HG02938 (cell line): ENCODE measurements around the gene RAB28.

ENCODE experiments used
- ATAC-seq: cut with Tn5 transposase; IDR thresholded peaks from one replicate; pipeline ENCODE4 v1.9.1; 2021; ENCODE audit warnings: mild to moderate bottlenecking, moderate library complexity; ENCODE audit not compliant: unreplicated experiment

Gene RAB28

DNA sequence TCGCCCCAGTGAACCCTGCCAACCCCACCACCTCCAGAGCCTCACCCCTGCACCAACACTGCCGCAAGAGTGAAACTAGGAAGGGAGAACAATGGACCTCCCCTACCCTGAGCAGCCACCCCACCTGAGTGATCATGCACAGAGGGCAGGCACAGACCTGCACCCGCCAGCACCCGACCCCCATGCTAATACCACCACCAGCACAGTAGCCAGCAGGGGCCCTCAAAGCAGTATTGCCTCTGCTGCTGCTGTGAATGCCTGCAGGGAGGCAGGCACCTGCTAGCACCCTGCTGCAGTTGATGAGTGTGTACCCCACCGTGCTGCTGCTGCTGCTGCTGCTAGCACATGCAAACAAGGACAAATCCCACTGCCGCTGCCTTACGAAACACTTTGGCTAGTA lies 100.1 kb downstream of the RAB28 start:
- no peak for ATAC-seq

DNA sequence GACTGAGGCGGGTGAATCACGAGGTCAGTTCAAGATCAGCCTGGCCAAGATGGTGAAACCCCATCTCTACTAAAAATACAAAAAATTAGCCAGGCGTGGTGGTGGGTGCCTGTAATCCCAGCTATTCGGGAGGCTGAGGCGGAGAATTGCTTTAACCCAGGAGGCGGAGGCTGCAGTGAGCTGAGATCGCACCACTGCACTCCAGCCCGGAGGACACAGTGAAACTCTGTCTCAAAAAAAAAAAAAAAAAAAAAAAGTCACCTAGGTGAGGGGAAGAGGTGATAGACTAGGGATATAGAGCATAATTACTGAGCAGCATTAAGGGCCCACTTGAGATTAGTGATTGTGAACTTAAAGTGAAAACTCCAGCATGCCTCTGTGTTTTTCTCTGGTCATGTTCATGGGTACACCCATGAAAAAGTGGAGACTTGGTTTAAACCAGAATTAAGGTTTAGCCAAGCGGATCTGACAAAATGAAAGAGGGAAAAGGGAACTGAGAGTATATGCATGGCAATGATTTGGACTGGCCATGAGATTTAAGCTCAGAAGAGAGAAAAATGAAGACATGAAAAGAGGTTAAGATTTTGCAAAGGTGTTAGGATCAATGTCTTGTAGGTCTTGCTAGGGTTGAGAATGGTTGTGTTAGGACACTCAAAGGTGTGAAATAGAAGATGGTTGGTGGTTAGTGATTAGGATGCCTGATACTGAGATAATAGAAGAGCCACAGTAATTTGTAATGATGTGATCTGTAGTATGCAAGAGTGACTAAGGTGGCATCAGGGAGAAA lies 105.0 kb downstream of the RAB28 start:
- peak; percentile 96 for ATAC-seq

DNA sequence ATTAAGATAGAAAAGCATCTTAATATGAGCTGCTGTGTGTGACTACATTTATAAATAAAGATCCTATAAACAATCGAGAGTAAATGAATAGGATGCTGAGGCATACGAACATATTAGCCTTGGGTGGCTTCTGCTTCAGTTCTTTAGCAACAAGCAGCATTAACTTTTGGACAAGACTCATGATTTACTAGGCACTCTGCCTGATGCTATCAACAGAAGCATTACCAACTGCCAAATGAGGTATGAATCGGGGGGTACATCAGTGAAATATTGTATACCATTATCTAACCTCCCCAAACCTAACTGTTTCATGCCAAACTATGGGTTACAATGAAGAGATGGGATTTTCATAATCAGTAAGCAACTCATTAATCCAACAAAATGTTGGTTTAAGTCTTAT lies 113.1 kb downstream of the RAB28 start:
- ATAC-seq: no peak

DNA sequence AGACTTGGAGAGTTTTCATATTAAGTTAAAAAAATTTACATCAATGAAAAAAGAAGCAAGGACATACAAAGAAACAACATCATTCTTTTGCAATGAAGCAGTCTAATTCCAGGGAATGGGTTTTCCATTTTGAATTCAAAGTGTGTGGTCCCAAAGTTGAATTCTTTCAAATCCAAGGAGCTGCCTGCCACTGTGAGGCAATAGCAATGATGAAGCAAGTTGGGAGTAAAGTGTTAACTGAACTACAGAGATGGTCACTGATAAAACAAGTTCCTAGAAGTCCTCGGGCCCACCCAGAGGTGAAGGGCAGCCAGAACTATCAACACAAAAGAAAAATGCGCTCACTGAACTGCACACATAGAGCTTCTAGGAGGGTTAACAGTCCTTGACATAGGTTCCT lies 115.9 kb downstream of the RAB28 start:
- ATAC-seq: no peak

DNA sequence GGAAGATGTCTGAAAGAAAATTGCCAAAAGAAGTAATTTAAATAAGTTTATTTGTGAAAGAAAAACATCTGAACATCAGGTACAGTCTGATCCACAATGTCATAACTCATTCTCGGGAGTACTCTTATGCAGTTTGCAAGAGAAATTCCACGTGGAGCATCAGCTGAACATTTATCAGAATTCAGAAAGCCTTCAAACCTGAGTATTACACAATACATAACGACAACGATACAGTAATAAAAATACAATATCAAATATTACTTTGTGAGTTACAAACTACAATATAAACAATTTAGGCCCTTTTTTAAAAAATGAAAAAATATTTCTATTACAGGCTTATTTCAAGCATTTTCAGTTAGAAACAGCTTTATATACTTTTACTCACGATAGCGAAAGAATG lies 116.4 kb downstream of the RAB28 start:
- ATAC-seq: no peak

DNA sequence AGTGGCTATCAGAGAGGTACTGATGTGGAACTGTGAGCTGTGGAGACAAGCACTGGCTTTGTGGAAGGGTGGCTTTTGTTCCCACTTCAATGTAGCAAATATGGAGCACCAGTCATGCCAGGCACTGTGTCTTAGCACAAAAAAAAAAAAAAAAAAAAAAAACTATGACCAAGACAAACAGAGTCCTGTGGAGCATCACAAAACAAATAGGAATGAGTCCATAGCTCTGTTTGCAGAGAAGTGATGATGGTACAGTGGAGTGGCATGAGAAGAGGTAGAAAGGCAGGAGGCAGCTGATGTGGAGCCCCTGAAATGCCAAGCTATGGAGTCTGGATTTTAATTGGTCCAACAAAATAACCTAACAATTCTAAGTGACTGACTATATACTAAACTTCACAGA lies 116.9 kb downstream of the RAB28 start:
- ATAC-seq: no peak

DNA sequence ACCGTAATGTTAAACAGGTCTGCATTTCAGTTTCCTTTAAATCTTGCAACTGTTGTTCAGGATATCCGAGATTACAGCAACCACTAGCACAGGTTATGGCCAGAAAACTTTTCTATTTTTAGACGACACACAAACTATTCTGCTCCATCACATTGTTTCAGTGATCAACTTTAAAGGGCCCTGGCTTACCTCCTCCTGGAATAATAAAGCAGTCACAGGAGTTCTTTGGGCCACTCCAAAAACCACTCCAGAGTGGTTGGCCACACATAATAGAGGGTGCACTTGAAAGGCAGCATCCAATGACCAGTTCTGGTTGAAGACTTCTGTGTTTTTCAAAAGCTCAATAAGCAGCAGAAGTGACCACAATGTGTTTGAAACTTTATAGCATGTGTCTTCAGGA lies 118.9 kb downstream of the RAB28 start:
- no peak for ATAC-seq

DNA sequence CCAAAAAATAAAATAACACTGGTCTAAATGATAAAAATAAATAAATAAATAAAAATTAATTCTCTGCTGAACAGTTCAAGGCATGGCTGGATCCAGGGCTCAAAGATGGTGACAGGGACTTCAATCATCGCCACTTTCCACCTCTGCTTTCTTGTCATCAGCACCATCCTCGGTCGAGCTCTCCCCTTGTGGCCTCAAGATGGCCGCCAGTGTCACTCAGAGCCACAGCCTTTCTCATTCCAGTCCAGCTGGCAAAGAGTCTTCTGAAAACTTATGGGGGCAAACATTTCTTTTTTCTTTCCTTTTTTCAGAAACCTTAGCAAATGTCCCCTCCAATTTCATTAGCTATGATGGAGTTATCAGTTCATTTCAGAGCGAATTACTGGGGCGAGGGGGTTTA lies 119.5 kb downstream of the RAB28 start:
- ATAC-seq: no peak

DNA sequence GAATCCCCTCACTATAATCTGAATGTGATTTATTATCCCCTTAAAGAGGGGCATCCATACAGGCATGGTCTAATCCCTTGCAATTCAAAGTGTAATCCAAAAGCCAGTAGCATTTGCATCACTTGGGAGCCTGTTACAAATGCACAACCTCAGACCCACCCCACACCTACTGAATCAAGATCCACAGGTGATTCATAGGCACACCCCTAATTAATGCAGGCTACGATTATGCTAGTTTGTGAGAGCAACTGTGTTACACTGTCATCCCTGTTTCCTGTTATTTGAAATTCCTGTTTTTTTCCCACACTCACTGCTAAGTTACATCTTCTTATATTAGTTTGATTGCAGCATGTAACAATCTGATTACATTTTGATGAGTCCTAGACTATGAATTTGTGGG lies 120.0 kb downstream of the RAB28 start:
- no peak for ATAC-seq

DNA sequence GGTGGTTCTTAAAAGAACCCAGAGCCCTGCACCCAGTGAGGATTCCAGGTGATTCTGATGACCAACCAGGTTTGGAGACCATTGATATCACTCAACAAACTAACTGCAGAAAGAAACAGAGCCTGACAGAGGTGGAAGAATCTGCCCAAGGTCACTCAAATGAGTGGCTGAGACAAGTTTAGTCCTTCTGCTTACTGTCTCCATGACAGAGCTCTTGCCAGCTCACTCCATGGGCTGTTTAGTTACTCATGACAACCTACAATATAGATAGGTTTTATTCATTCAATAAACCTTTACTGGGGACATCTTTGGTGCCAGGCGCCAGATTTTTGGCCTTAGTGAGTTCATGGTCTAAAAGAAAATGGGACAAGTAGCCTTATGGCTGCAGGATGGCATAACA lies 124.3 kb downstream of the RAB28 start:
- ATAC-seq: no peak

DNA sequence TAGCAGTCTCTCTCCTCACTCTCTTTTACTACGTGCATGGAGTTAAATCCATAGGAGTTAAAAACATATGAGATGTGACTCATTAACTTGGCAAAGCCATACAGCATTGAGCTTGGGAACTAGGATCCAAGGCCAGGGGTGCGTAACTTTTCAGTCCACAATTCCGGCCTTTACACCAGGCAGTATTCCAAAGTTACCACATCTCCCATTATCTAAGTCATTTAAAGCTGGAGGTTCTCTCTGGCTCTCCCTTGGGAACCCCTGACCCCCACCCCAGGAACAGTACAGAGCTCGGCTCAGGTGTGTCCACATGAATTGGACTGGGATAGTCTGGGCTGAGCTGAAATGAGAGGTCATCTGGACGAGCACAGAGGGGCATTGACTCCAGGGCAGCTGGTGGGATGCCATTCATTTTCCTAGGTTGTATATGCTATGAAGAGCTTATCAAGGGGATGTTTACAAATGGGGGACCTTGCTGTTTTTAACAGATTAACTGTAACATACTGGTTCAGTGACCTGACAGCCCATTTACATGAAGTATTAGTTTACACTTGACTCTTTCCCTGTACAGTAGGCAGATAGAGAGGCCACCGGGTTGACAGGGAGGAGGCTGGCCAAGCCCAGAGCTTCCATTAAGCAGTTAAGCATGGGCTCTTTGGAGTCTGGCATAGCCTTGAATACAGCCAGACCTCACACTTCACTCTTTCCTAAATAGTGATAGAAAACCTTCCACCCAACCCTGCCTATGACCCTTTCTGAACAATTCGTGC lies 128.8 kb downstream of the RAB28 start:
- no peak for ATAC-seq

DNA sequence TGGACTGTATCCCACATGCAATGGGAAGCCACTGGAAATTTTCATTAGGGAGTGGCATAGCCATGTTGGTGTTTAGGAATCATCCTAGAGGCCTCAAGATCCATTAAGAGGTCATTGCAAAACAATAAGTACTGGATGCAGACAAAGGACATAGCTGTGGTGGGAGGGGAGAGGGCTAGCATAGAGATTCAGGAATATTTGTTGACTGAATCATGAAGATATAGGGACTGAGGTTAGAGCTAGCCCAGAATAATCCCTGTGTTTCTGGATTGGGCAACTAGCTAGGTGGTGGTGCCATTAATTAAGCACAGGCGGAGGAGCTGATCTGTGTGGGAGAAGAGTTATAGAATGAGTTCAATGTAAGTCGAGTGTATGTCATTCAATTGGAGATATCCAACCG lies 135.0 kb downstream of the RAB28 start:
- no peak for ATAC-seq

DNA sequence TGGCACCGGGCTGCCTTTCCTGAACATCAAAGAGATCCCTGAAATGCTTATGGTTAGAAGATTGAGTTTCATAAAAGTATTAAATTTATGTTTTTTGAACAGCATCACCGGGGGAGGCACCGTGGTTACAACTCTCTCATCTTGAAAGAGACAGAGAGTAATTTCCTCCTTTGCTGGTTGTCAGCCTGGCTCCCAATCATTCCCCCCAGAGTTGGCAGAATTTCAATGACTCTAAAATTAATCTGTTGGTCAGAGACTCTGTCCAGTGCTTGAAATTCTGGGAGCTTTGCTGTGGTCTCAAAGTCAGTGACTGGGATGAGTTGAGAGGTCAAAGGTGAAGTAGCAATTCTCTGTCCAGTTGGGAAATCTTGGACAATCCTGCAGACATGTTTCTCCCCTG lies 135.9 kb downstream of the RAB28 start:
- ATAC-seq: no peak

DNA sequence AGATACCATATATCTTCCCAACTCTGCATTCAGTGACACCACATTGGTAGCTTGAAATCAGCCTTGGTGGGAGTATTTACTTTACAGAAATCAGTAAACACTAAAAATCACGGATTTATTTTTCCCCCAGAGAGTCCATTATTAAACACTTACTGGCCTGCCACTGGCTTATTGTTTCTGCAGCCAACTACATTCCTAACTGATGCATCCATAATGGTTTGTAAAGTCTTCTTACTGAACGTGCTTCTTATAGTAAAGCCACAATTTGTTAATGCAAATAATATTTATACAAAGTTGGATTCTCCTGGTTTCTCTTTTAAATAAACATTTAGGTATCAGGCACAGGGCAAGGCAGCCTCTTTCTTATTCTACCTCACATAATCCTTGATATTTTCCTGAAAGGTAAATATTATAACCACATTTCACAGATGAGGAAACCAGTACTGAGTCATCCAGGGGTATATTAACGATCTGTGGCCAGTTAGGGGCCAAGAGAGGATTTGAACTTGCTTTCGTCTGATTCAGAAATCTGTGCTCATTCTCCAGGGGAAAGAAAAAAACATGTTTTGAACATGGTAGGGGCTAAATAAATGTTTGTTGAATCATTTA lies 136.5 kb downstream of the RAB28 start:
- no peak for ATAC-seq

DNA sequence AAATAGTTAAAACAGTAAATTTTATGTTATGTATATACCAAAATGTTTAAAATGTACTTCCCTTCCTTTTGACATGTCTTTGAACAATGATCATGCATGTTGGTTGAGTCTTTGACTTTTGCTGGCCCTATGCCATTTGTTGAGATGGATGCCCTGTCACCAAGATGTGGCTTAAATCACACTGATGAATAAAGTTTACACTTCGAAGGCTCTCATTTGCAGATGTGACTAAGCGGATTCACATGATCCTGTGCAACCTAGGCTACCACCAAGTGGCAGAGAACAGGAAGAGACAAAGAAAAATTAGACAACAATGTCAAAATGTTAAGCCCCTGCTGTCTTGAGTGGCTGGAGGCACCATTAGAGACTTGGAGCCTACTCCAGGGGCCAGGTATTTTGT lies 139.9 kb downstream of the RAB28 start:
- no peak for ATAC-seq

DNA sequence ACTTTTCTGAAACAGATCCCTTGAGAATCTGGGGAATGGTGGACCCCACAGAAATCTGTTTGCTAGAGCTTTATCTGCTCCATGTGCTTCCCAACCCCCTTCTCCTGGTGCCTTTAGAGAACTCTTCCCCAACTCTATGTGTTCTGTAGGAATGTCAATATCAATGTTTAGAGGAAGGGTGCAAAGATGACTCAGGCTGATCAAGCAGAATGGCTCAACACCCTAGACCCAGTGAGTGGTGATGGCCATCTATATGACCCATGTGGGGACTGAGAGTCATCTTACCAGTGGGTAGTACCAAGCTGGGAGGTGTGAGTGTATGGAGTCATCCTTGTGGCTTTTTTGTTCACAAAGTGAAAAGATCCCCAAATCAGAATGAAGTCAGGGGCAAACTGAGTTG lies 143.5 kb downstream of the RAB28 start:
- ATAC-seq: no peak

DNA sequence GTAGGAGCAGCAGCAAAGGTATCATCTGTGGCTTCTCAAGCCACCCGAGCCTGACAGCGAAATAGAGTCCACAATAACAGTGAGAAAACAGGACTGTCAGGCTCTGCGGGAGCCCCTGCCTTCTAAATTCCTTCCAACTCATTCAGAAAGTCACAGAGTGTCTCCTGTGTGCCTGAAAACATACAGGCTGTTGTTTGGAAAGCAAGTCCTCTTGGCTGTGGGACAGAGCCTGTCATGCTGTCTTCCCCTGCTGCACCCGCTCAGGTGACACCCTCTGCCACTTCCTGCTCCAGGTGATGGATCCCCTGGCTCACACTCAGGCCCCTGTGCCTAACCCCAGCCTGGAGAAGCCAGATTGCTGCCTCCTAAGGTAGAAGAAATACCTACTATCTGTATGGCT lies 152.3 kb downstream of the RAB28 start:
- no peak for ATAC-seq

DNA sequence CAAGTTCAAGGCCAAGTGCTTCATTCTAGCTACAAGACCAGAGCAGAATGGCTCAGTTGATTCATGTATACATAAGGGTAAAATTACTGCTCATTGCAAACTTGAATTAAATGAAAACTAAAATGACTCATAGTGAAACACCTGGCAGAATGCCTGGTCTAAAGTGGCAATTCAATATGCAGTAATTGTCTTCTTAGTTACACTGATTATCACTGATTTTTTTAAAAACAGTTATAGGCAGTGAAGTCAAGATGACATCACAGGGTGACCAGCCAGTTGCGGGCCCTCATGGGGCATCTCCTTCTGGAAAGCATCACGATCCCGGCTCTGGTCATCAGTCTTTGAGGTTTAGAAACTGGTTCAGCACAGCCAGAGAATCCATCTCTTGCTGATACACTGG lies 154.2 kb downstream of the RAB28 start:
- ATAC-seq: no peak

DNA sequence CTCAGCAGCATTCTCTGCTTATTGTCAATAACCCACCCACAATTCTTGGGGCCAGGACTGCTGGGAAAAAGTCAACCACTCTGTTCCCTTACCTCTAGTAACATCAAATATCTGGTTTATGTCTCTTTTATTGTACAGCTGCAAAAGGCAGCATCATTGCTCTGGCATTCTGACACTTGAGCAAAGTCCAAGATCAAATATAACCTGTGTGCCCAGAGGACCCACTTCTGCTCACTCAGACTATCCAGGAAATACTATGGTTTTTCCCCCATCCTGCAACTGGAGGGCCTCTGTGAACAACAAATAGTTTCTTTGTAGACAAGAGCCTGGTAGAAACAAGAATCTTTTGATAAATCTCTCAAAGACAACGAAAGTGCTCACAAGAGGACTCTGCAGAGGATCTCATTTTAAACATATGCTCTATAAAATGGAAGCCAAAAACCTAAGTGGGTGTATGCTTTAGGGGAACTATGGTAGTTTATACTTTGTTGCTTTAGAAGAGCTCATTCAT lies 154.7 kb downstream of the RAB28 start:
- no peak for ATAC-seq

DNA sequence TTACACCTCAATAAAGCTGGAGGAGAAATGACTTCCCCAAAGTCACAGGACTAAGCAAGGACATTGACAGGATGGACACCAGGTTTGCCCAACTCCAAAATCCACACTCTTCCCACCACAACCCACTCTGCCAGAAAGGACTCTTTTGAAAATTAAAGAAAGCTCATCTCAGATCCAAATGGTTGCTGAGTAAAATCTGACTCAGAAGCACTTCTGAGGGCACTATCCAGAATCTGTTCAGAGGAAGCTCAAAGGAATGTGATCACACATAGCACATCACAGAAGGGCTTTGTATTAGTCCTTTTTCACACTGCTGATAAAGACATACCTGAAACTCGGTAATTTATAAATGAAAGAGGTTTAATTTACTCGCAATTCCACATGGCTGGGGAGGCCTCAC lies 155.5 kb downstream of the RAB28 start:
- ATAC-seq: no peak

DNA sequence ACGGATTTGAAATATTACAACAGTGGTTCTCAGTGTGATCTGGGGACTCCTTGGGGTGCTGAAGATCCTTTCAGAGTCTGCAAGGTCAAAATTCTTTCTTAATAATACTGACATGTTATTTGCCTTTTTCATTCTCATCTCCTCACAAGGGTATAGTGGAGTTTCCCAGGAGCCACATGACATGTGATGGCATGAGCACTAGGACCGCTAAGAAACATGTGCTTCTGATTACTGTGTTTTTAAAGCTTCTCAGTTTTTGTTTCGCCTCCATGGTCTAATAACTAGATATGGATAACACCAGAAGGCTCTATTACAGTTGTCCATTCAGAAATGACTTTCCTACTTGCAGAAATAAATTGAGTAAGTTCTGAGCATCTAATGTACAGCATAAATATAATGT lies 156.1 kb downstream of the RAB28 start:
- no peak for ATAC-seq

DNA sequence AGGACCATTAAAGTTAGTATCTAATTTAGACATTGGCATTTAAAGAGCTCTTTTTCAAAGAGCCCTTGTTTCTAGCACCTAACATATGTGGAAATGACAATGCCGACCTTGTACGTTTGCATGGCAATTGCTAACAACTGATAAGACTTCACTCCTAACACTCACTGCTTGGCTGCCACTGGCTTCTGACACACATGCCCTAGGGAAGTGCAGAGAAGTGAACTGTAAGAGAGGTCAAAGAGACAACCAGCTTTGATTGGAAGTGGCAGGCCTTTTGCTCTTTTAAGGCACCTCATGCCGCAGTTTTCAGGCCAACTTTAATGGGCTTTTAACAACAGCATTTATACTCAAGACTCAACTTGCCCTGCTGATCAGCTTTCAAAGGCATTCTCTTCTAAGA lies 158.4 kb downstream of the RAB28 start:
- no peak for ATAC-seq
